RWPE2 (cell line): ENCODE results near the gene C1orf74.

ENCODE experiments used
- ATAC-seq: fragments of 200-7000 bp; cut with Tn5 transposase; 3 replicates; pipeline ENCODE4 v1.9.1; 2021; ENCODE audit warnings: low read depth
- DNase-seq: peaks from one replicate; pipeline ENCODE4 v3.0.0-alpha.2; 2020; ENCODE audit warnings: low spot score
- H3K27ac ChIP-seq: fragments of 450-650 bp; 2 replicates; pipeline ENCODE4 v1.5.1; 2017; ENCODE audit warnings: mild to moderate bottlenecking; ENCODE audit not compliant: poor library complexity, severe bottlenecking
- H3K27me3 ChIP-seq: fragments of 250-450 bp; sonication (Bioruptor Pico); 2 replicates; pipeline ENCODE4 v1.5.1; 2021; ENCODE audit warnings: mild to moderate bottlenecking, moderate library complexity; ENCODE audit not compliant: insufficient read depth, poor library complexity, severe bottlenecking
- H3K36me3 ChIP-seq: fragments of 250-450 bp; sonication (Bioruptor Pico); 2 replicates; pipeline ENCODE4 v1.5.1; 2020; ENCODE audit warnings: low read depth, mild to moderate bottlenecking, moderate library complexity
- H3K4me1 ChIP-seq: fragments of 250-450 bp; sonication (Bioruptor Pico); 2 replicates; pipeline ENCODE4 v1.5.1; 2021; ENCODE audit warnings: mild to moderate bottlenecking, moderate library complexity; ENCODE audit not compliant: insufficient read depth, poor library complexity, severe bottlenecking
- H3K4me3 ChIP-seq: fragments of 250-450 bp; sonication (Bioruptor Pico); 2 replicates; pipeline ENCODE4 v1.5.1; 2021; ENCODE audit warnings: mild to moderate bottlenecking, moderate library complexity; ENCODE audit not compliant: severe bottlenecking
- H3K9me3 ChIP-seq: fragments of 250-450 bp; sonication (Bioruptor Pico); 2 replicates; pipeline ENCODE4 v1.5.1; 2021; ENCODE audit warnings: mild to moderate bottlenecking, moderate library complexity; ENCODE audit not compliant: severe bottlenecking
- TF ChIP-seq, protein P1 (sequence below): fragments of 450-650 bp; IDR thresholded peaks from one replicate; pipeline ENCODE4 v1.5.1; 2017; ENCODE audit warnings: mild to moderate bottlenecking, moderate library complexity; ENCODE audit not compliant: poor library complexity, severe bottlenecking

C1orf74 gene

GRCh38 chr1:209755256-209755655 is 29.1 kb downstream of the C1orf74 start:
- Histone ChIP-seq H3K4me3 (no peak overlapping the region), H3K9me3 (no peaks in the 10 kb centered on the region), H3K27me3 (no peaks in the 10 kb centered on the region), H3K27ac (no peak overlapping the region), H3K36me3 (no peaks in the 10 kb centered on the region), H3K4me1 (no peaks in the 10 kb centered on the region)
- ATAC-seq (no peak), DNase-seq (no peak)
- TF ChIP-seq, protein P1, sequence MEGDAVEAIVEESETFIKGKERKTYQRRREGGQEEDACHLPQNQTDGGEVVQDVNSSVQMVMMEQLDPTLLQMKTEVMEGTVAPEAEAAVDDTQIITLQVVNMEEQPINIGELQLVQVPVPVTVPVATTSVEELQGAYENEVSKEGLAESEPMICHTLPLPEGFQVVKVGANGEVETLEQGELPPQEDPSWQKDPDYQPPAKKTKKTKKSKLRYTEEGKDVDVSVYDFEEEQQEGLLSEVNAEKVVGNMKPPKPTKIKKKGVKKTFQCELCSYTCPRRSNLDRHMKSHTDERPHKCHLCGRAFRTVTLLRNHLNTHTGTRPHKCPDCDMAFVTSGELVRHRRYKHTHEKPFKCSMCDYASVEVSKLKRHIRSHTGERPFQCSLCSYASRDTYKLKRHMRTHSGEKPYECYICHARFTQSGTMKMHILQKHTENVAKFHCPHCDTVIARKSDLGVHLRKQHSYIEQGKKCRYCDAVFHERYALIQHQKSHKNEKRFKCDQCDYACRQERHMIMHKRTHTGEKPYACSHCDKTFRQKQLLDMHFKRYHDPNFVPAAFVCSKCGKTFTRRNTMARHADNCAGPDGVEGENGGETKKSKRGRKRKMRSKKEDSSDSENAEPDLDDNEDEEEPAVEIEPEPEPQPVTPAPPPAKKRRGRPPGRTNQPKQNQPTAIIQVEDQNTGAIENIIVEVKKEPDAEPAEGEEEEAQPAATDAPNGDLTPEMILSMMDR, result no peak

DNA sequence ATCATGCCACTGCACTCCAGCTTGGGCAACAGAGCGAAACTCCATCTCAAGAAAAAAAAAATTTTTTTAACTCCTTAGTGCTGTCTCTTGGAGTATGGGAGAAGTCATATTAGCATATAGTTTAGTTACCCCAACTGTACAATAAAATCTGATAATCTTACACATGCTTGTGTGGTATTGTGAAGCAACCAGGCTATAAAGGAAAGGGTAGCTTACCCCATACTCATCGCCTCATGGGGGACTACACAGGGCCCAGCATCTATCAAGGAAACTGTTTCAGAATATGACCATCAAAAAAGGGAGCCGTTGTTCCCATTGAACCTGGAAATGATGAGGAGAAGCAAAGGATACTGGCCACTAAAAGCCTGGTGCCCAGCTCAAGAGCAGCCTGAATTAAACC is 31.5 kb downstream of the C1orf74 start:
- TF ChIP-seq, protein P1, result no peak
- no peak for DNase-seq
- no peak for ATAC-seq
- no peak overlapping the region for H3K27ac ChIP-seq
- no peak overlapping the region for H3K4me3 ChIP-seq
- no peaks in the 10 kb centered on the region for H3K27me3 ChIP-seq
- no peaks in the 10 kb centered on the region for H3K9me3 ChIP-seq
- H3K4me1 ChIP-seq, result peaks cover 3% of the 10 kb centered on the region
- no peaks in the 10 kb centered on the region for H3K36me3 ChIP-seq

DNA sequence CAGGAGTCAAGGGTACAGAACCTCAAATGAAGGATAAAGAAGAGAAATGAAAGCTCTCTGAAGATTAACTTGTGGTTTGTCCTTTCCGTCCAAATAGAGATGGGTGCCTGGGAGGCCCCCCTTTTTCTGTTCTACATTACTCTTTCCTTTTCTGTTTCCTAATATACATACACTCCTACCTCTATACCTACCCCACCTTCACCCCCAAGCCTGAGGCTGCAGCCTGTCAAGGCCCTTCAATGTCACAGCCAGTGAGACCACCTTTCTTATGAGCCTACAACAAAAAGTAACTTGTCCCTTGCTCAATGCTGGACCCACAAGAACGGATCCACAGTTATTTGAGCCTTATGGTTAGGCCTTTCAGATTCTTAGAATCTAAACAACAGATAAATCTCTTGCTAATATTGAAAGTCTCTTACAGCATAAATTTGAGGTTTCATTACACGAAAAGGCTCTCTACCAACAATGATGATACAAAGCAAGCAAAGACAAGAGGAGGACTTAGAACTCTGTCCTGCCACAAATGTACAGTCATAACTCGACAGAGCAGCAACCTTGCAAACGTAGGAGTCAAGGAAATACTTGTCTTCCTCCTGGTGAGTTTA is 32.6 kb downstream of the C1orf74 start:
- H3K36me3 ChIP-seq, result no peaks in the 10 kb centered on the region
- H3K4me1 ChIP-seq, result peaks cover 3% of the 10 kb centered on the region
- H3K27ac ChIP-seq, result no peak overlapping the region
- TF ChIP-seq, protein P1, result no peak
- no peaks in the 10 kb centered on the region for H3K27me3 ChIP-seq
- H3K4me3 ChIP-seq, result no peak overlapping the region
- no peaks in the 10 kb centered on the region for H3K9me3 ChIP-seq
- ATAC-seq (no peak), DNase-seq (no peak)

DNA sequence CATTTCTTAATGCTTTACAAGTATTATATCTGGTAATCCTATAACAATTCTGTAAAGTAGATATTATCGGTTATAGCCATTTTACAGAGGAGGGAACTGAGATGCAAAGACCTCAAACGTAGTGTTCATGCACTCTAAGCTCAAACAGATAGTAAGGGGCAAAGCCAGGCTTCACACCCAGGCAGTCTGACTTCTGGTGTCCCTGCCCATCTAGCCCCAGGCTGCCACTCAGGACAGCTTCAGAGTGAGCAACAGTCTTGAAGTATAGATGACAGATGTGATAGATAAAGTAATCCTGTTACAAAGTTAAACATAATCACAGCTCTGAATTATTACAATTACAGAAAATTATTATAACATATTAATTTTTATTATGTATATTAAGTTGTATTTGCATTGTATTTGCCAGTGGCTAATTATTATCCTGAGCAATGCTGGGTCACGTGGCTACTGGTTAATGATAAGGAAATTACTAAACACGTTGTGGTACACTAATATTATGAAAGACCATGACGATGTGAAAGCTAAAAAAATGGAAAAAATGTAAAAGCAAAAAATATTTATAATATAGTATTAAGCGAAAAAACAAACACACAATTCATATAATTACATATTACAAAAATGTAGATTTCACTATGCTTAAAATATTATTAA is 34.6 kb downstream of the C1orf74 start:
- H3K36me3 ChIP-seq, result no peaks in the 10 kb centered on the region
- no peak overlapping the region for H3K27ac ChIP-seq
- H3K9me3 ChIP-seq, result no peaks in the 10 kb centered on the region
- ATAC-seq (no peak), DNase-seq (no peak)
- TF ChIP-seq, protein P1, result no peak
- no peaks in the 10 kb centered on the region for H3K27me3 ChIP-seq
- peaks cover 3% of the 10 kb centered on the region for H3K4me1 ChIP-seq
- H3K4me3 ChIP-seq, result no peak overlapping the region

- no peak overlapping the region for H3K4me3 ChIP-seq
- peaks cover 3% of the 10 kb centered on the region for H3K4me1 ChIP-seq
- ATAC-seq (no peak), DNase-seq (no peak)
- H3K27ac ChIP-seq, result no peak overlapping the region
- no peaks in the 10 kb centered on the region for H3K9me3 ChIP-seq
- TF ChIP-seq, protein P1, result no peak
- H3K36me3 ChIP-seq, result no peaks in the 10 kb centered on the region
- no peaks in the 10 kb centered on the region for H3K27me3 ChIP-seq
These were observed 35.2 kb downstream of the C1orf74 start for GRCh38 chr1:209749205-209749604.
